OCI-LY3 (cell line): ENCODE measurements around the gene PRRC1.

ENCODE experiments used
- H2AFZ ChIP-seq: fragments of 200-600, 300-600 bp; shearing (Covaris generic); 2 replicates; pipeline ENCODE4 v1.6.0; 2014; ENCODE audit warnings: antibody characterized with exemption, low read depth, low read length
- H3K27ac ChIP-seq: fragments of 200-600, 300-600 bp; sonication (generic); 2 replicates; pipeline ENCODE4 v1.5.1; 2014; ENCODE audit warnings: mild to moderate bottlenecking, low read length, moderate library complexity, mixed read lengths
- H3K27me3 ChIP-seq: fragments of 200-600, 300-600 bp; sonication (generic); 2 replicates; pipeline ENCODE4 v1.6.1; 2014; ENCODE audit warnings: low read depth, low read length, mixed read lengths
- H3K36me3 ChIP-seq: fragments of 200-600, 300-600 bp; sonication (generic); replicated peaks from 2 replicates; pipeline ENCODE3; 2014; ENCODE audit warnings: low read depth, low read length, mixed read lengths
- H3K4me1 ChIP-seq: fragments of 300-600, 200-600 bp; sonication (generic); 2 replicates; pipeline ENCODE4 v1.6.1; 2014; ENCODE audit warnings: low read length, mixed read lengths
- H3K4me2 ChIP-seq: fragments of 200-600, 300-600 bp; sonication (generic); 2 replicates; pipeline ENCODE4 v1.6.1; 2014; ENCODE audit warnings: low read length, mixed read lengths
- H3K4me3 ChIP-seq: fragments of 300-600, 200-600 bp; sonication (generic); 2 replicates; pipeline ENCODE4 v1.5.1; 2014; ENCODE audit warnings: antibody characterized with exemption, mild to moderate bottlenecking, low read length, moderate library complexity
- H3K79me2 ChIP-seq: fragments of 300-600, 200-600 bp; shearing (Covaris generic); 2 replicates; pipeline ENCODE4 v1.6.1; 2014; ENCODE audit warnings: mild to moderate bottlenecking, low read length, mixed read lengths
- H3K9ac ChIP-seq: fragments of 300-600, 200-600 bp; shearing (Covaris generic); 2 replicates; pipeline ENCODE4 v1.6.0; 2014; ENCODE audit warnings: mild to moderate bottlenecking, low read length, moderate library complexity
- H3K9me3 ChIP-seq: fragments of 200-600, 300-600 bp; shearing (Covaris generic); 2 replicates; pipeline ENCODE4 v1.6.1; 2014; ENCODE audit warnings: low read length, mixed read lengths; ENCODE audit not compliant: insufficient read depth
- H4K20me1 ChIP-seq: fragments of 200-600, 300-600 bp; sonication (generic); 2 replicates; pipeline ENCODE4 v1.6.1; 2016; ENCODE audit warnings: low read length, mixed read lengths; ENCODE audit not compliant: insufficient read depth
- EZH2phosphoT487 ChIP-seq: fragments of 200-600 bp; shearing (Covaris generic); IDR thresholded peaks from 2 replicates; pipeline ENCODE4 v1.6.1; 2018; ENCODE audit warnings: antibody characterized with exemption, mixed run types, low read depth
- TF ChIP-seq, protein P1 (sequence below): fragments of 200-600, 300-600 bp; sonication (generic); IDR thresholded peaks from 2 replicates; pipeline ENCODE4 v1.5.1; 2014; ENCODE audit warnings: antibody characterized with exemption, low read length, low read depth

Gene PRRC1

GRCh38 chr5:127582773-127583370 lies 65.4 kb downstream of the PRRC1 start:
- H3K9me3 ChIP-seq, result no peaks in the 10 kb centered on the region
- no peak overlapping the region for H3K9ac ChIP-seq
- H3K4me2 ChIP-seq, result no peak overlapping the region
- peaks cover 35% of the 10 kb centered on the region for H3K4me1 ChIP-seq
- H4K20me1 ChIP-seq, result no peaks in the 10 kb centered on the region
- H3K36me3 ChIP-seq, result no peaks in the 10 kb centered on the region
- H3K27ac ChIP-seq, result no peak overlapping the region
- no peaks in the 10 kb centered on the region for H3K79me2 ChIP-seq
- no peak overlapping the region for H3K4me3 ChIP-seq
- H2AFZ ChIP-seq, result no peak overlapping the region
- no peak for TF ChIP-seq EZH2phosphoT487
- no peaks in the 10 kb centered on the region for H3K27me3 ChIP-seq

DNA sequence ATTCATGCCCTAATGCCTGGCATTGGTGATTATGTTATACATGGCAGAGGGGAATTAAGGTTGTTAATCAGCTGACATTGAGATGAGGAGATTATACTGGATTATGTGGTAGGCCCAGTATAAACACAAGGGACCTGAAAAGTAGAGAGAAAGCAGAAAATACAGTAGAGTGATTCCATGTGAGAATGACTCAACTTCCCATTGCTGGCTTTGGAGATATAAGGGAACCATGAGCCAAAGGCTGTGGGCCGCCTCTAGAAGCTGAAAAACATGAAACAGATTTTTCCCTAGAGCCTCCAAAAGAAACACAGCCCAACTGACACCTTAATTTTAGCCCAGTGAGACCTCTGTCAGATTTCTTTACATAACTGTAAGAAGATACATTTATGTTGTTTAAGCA lies 66.4 kb downstream of the PRRC1 start:
- no peak overlapping the region for H3K4me3 ChIP-seq
- H3K9ac ChIP-seq, result no peak overlapping the region
- H3K79me2 ChIP-seq, result no peaks in the 10 kb centered on the region
- TF ChIP-seq, protein P1, sequence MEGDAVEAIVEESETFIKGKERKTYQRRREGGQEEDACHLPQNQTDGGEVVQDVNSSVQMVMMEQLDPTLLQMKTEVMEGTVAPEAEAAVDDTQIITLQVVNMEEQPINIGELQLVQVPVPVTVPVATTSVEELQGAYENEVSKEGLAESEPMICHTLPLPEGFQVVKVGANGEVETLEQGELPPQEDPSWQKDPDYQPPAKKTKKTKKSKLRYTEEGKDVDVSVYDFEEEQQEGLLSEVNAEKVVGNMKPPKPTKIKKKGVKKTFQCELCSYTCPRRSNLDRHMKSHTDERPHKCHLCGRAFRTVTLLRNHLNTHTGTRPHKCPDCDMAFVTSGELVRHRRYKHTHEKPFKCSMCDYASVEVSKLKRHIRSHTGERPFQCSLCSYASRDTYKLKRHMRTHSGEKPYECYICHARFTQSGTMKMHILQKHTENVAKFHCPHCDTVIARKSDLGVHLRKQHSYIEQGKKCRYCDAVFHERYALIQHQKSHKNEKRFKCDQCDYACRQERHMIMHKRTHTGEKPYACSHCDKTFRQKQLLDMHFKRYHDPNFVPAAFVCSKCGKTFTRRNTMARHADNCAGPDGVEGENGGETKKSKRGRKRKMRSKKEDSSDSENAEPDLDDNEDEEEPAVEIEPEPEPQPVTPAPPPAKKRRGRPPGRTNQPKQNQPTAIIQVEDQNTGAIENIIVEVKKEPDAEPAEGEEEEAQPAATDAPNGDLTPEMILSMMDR, result no peak
- TF ChIP-seq EZH2phosphoT487, result no peak
- H3K27ac ChIP-seq, result no peak overlapping the region
- H4K20me1 ChIP-seq, result no peaks in the 10 kb centered on the region
- H3K27me3 ChIP-seq, result no peaks in the 10 kb centered on the region
- no peak overlapping the region for H2AFZ ChIP-seq
- no peaks in the 10 kb centered on the region for H3K36me3 ChIP-seq
- H3K9me3 ChIP-seq, result no peaks in the 10 kb centered on the region
- H3K4me1 ChIP-seq, result peaks cover 25% of the 10 kb centered on the region
- H3K4me2 ChIP-seq, result no peak overlapping the region

DNA sequence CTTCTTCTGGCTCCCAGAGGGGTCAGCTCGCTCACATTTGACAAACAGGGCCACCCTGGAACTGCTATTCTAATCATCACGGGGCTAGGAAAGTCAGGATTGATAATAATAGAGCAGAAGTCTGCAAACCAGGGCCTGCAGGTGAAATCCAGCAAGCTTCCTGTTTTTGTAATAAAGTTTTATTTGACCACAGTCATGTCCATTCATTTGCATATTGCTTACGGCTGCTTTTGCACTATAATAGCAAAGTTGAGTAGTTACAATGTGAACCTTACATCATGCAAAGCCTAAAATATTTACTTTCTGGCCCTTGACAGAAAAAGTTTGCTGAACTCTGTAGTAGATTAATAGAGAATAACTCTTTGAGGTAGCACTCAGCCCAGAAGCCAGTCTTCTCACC lies 68.2 kb downstream of the PRRC1 start:
- Histone ChIP-seq H3K4me1 (peaks cover 30% of the 10 kb centered on the region), H2AFZ (peak overlapping the region; percentile 67), H3K27me3 (no peaks in the 10 kb centered on the region), H3K4me3 (peak overlapping the region; percentile 26), H3K36me3 (no peaks in the 10 kb centered on the region), H3K4me2 (peak overlapping the region; percentile 74), H4K20me1 (no peaks in the 10 kb centered on the region), H3K27ac (peak overlapping the region; percentile 45; the same call in 1 of the 2 replicates), H3K79me2 (no peaks in the 10 kb centered on the region), H3K9me3 (no peaks in the 10 kb centered on the region), H3K9ac (no peak overlapping the region)
- no peak for TF ChIP-seq EZH2phosphoT487
- TF ChIP-seq, protein P1, result no peak

DNA sequence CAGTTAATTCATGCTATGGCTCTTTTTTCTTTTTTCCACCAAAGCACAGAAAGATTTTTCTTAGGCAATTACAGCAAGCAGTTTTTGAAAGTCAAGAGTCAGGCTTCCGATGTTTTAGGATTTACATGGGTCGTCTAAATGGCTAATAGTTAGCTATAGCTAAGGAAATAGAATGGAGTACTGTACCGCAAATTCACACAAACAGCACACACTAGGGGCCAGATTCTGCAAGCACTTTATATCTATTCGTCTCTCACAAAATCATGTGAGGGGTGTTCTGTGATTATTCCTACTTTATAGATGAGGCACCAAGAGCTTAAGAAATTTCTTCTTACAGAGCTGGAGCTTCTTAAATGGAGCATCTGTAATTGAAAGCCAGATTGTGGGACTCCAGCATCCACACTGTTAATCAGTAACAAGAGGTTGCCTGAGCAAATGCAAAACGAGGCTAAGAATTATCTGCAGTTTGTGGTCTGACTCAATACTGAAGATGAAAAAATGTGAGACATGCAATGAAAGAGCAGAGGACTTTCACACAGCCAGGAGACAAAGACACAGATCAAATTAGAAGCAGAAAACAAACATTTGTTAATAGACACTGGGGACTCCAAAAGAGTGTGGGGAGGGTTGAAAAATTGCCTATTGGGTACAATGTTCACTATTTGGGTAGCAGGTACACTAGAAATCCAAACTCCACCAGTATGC lies 68.8 kb downstream of the PRRC1 start:
- Histone ChIP-seq H3K9ac (no peak overlapping the region), H3K27me3 (no peaks in the 10 kb centered on the region), H3K36me3 (no peaks in the 10 kb centered on the region), H2AFZ (peak overlapping the region; percentile 67), H3K79me2 (no peaks in the 10 kb centered on the region), H3K9me3 (no peaks in the 10 kb centered on the region), H3K4me2 (peak overlapping the region; percentile 74), H3K4me3 (peak overlapping the region; percentile 26), H3K27ac (peak overlapping the region; percentile 45; the same call in 1 of the 2 replicates), H3K4me1 (peaks cover 30% of the 10 kb centered on the region), H4K20me1 (no peaks in the 10 kb centered on the region)
- no peak for TF ChIP-seq EZH2phosphoT487
- TF ChIP-seq, protein P1, result 0 out of 2 replicates have a peak, but pooled peaks have one; percentile 6
